Stimulated activated CD8-positive, alpha-beta memory T cell treated with anti-CD3 and anti-CD28 coated beads, Interleukin-15, amount 100 ng/mL, for 1 hour (primary cell): ENCODE data around the gene NRXN3.
"Not testable (repeated sequence)": the region's sequence is repeated elsewhere in the genome, so short reads cannot be mapped to it uniquely, and the experiment has no call there.

Experiments
- DNase-seq: peaks from one replicate; pipeline ENCODE4 v3.0.0-alpha.2; 2020; ENCODE audit warnings: low read depth

Gene NRXN3

DNA sequence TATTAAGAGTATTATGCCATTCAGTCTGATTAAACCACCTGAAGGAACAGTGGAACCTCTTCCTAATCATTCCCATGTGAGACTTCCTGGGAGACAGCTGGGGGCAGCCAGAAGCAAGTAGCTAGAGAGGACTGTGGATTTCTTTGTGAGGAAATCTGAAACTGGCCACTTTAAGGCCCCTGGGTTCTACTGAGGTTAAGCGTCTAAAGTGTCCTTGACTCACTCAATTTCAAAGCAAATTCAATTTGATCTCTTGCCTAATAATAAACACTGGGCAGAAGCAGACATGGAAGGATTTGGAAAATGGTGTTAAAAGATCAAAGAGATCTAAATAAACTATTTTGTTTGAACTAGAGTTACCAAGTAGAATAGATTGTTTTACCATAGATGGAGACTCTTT is 909.9 kb downstream of the NRXN3 start:
- no peak for DNase-seq

DNA sequence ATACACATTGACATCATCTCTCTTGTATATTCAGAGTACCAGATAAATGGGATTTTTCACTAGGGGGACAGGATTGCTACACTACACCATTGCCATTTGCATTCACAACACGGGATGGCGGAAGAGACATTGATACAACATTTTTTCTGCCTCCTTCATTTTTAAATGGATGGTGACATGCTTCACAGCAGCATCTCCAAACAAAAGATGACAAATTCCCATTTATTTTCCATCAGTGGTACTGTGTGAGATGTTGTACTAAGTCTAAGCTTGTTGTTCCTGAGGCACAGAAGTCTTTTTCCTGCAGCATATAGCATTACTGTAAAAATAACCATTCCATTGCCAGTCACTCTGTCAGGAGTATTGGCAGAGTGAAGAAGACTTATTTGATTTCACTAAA is 912.7 kb downstream of the NRXN3 start:
- no peak for DNase-seq

DNA sequence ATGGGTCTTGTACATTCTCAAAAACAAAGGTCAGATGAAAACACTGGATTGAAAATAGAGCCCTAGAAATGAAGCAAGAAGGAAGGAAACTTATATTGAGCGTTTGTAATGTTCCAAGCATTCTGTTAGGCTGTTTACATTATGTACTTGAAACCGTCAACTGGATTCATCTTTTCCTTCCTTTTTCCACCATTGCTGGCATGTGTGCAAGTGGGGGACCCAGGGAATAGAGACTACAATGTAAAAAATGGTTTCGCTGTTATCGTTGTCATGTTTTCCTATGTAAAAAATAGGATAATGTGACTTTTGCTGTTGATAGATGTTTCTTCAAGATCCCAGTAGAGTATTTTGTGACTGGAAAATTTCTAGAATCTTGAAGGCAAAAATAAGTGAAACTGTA is 913.2 kb downstream of the NRXN3 start:
- DNase-seq, result no peak

DNA sequence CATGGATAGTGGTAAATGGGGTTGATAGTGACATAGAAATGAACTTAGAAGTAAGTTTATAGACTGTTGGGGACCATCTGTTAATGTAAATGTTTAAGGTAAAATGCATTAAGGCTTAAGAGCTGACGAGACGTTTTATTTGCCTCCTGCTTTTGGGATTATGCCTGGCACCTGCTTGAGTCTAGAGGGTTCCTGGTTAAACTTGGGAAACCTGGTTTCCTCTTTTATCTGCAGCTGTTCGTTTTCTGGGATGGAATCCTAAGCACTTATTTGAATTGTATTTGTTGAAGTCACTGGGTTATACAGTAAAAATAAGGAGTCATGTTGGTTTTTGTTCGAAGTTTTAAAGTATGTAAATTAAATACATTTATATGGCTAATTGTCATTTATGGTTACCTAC is 914.7 kb downstream of the NRXN3 start:
- DNase-seq, result no peak

DNA sequence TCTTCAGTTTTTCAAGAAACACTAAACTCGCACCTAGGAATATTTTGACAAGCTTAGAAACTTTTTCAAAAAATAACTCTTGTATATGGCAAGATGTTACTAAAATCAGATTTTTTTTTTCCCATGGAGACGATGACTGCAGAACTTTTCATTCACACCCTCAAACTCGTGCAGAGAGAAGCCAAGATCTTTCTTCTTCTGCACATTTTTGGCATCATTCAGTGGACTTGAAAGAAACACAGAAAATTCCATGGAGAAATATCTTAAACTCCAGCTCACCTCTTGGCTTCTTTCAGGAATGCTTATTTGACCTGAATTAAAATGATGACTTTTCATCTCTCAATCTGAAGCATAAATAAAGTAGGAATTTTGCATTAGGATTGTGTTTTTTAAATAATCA is 919.4 kb downstream of the NRXN3 start:
- no peak for DNase-seq

DNA sequence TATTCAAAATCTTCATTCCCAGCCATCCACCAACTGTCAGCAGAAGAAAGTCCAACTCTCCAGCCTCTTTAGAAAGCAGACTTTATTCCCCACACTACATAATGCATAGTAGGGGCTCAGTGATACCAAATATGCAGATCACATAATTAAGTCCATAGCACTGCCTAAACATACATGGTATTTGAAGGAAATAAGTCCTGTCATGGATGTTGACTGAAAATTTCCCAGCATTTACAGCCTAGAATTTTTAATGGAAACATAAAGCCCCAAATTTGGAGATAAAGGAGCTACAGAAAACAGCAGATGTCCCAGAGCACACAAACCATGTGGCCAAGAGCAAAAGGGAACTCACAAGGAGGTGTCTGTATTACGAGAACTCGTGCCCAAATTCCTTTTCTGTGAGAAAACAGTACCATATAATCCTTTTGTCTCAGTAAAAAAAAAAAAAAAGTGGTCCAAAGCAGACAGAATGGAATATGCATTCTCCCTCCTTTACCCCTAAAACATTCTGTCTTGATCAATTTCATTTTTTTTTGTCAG is 920.5 kb downstream of the NRXN3 start:
- no peak for DNase-seq

DNA sequence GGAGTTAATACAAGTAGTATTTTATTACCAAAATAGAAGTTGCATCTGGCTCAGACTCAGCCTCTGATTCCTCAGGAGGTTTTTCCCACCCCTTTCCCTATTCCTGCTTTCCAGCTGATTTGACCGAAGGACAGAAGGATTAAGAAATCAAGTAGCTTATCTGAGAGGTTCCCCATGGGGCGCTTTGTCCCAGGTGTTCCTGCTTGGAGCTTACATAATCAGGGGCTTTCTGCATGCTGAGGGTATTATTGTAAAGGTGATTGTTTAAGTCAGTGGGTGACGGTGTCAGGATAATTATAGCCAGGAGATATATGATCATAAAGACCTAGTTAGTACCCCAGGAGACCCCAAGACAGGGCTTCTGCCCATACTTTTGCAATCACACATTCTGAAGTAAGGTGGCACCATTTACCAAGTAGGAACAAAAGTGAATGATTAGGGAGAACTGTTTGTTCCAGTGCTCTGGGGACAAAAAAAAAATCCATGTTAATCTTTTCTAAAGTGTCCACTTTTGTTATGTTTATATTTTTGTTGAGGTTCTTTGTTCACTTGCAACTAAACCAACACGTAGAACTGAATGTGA is 921.3 kb downstream of the NRXN3 start:
- no peak for DNase-seq

DNA sequence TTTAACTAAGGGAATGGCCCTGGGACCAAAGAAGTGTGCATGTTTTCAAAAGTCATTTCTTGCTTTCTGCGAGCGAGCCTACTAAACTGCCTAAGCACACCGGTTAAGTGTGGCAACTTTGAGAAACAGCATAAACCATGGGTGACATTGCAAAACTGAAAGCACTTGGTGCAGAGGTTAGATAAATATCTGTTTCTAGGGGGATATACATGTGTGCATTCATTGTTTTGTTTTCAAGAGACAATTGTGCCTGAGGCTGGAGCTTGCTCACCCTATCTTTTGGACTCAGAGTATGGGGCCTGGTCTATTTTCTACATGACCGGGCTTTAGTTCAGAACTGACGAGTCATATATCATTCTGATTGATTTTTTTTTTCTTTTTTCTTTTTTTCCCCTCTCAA is 923.4 kb downstream of the NRXN3 start:
- DNase-seq, result no peak

DNA sequence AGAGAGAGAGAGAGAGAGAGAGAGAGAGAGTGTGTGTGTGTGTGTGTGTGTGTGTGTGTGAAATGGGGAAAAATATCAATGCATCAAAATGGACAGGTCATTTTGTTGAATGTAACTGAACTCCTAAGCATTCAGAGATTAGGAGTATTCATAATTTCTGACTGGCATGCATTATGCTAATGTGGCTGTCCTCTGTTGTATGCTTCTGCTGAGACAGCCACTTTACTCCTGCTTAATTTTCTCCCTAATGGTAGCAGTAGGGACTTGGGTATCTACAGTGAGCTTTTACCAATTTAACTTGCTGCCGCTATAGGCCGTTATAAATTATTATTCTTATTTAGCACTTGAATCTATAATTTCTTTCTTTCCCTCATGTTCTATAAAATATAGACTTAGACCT is 924.8 kb downstream of the NRXN3 start:
- DNase-seq, result no peak

DNA sequence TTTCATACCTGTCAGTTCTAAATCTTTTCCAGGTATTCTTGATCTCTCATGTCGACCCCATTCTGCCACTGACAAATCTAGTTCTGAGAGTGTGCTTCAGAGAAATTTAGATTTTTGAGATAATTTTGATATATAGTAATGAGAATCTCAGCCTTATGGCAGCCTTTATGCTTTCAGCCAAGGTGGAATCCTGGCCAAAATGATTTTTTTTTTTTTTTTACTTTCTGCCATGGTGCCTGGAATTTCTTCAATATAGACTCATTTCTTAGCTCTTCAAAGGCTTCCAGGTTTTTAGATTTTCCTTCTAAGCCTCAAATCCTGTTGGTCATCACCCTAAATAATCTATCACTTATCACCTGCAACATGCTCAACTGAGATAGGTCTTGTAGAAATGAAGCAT is 926.6 kb downstream of the NRXN3 start:
- DNase-seq, result no peak

DNA sequence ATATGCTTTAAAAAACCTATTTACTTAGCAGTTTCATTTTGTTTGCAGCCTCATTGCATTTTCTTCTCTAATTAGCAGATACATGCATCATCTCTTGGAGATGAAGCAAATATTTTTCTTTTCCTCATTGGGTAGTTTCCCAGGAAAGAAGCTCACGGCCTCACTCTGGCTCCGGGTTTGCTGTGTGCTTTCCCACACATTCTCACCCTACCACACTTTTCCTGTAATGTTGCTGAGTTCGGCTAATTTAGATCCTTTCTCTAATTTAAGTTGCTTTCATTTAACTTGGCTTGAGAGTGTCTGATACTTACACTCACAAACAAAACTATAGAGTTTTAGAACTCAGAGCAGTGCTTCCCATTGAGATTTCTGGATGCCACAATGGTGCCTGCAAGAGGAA is 928.2 kb downstream of the NRXN3 start:
- DNase-seq, result no peak

DNA sequence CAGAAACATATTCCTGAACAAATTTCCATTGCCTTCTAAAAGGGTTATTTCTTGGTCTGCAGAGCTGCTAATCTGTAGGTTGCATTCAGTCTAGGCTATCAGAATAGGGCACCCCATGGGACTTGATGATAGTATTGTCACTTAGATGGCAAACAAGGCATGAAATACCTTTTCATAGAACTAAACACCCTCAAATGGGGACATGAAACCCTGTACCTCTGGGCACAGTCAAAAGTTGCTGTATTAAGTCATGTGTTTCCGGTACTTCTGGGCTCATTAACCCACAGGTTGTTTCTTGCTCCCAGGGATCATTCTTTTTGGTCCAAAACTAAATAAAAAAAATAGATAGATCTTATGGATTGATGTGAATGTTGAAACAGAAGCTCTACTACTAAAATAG is 930.4 kb downstream of the NRXN3 start:
- no peak for DNase-seq

DNA sequence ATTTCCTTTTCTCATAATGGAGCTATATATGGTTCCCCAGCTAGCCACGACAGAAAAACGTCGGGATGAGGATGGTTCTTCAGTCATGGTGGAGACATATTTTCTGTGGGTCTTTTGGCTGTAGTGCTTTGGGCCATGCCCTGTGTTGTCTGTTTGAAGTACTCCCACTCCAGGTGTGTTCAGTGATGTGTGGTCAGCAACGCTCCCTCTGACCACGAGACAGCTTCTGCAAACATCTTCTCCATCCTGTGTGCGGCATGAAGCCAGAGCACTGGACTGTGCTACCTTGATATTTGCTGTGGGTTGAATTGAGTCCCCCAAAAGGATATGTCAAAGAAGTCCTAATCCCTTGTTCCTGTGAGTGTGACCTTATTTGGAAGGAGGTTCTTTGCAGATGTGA is 931.2 kb downstream of the NRXN3 start:
- DNase-seq, result no peak

DNA sequence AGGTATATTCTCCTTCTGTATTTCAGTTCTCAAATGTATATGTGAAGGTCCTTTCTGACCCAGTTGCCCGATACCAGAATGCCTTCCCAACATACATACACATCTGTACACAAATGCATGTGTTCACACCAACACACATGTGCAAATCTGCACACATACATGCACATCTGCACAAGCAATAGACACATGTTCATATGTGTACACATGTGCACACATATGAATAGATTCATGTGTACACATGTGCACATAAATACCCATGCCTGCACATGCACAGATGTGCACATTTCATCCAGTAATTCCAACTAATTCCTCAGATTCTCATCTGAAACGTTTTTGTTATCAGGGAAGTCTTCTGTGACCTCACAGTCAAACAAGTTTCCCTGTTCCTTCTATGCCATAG is 933.6 kb downstream of the NRXN3 start:
- no peak for DNase-seq

DNA sequence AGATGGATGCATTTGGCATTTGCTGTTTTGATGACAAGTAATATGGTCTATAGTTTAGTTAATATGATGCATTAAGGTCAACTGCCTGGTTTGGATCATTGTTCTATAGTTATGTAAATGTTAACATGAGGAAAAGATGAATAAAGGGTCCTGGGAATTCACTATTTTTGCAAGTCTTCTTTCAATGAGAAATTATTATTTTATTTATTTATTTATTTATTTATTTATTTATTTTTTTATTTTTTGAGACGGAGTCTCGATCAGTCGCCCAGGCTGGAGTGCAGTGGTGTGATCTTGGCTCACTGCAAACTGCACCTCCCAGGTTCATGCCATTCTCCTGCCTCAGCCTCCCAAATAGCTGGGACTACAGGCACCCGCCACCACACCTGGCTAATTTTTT is 940.4 kb downstream of the NRXN3 start:
- not testable (repeated sequence) for DNase-seq

DNA sequence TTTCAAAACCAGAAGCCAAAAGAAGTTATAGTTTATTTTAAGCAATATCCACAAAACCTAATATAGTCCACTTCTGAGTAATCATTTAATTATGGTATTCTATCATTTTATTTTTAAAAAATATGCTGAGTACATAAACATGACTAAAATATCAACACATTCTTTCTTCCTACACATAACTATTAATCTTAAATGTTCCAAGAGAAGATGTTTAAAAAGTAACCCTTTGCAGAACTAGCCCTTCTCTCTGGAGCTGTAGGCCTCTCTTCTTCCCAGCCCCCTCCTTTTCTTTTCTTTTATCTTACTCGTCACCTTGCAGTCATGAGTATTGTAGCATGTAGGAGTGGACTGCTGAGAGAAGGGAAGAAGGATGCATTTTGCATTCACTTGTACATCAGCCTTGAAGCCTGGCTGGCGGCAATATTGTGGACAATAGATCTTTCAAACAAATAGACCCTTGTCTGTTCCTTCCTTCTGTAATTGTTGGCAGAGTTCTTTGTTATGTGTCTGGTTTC is 941.9 kb downstream of the NRXN3 start:
- no peak for DNase-seq

DNA sequence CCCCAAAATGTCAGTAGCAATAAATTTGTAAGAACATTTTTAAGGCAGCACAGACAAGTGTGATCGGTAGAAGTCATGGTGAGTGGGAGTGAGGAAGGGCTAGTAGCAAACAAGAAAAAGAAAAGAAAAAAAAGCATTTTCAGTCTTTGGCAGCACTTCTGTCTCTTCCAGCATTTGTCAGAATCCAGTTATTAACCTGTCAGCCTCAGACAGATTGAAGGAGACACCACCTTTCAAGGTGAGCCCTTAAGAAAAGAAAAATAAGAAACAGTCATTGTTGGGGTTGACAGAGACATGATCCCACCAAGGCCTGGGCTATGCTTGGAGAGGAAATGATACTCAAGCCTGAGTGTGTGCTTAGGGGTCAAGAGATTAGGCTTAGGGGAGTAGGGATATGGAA is 947.4 kb downstream of the NRXN3 start:
- DNase-seq, result no peak

DNA sequence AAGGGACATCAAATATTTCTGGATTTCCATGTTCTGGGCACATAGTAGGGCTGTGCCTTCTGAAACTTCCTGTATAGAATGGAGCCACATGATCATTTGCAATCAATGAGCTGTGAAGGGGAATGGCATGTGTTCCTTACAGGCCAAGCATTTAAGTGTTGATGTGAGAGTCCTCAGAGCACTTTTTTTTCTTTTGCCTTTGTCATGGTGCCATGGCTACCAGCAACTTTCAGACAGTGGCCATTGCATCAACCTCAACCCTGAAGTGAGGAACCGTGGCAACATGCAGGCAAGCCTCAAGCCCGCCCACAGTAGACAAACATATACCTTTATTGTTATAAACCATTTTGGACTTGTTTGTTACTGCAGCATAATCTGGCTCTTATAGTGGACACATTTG is 948.1 kb downstream of the NRXN3 start:
- DNase-seq, result no peak

DNA sequence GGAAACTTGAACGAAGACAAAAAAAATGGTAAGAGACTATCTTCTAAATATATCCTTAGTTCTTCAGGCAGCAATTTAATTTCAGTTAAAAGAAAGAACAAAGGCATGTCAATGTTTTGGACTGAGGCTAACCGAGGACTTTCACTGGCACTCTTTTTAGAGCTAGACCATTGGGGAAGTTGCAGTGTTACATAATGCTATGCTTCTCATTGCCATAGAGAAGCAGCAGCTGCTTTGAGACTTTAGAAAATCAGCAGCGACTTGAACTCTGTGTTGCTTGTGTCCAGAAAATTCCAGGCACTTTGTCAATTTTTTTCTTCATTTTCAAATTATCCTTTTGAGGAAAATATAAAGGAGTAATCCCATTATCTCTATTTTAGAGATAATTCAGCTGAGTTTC is 964.2 kb downstream of the NRXN3 start:
- DNase-seq, result no peak

DNA sequence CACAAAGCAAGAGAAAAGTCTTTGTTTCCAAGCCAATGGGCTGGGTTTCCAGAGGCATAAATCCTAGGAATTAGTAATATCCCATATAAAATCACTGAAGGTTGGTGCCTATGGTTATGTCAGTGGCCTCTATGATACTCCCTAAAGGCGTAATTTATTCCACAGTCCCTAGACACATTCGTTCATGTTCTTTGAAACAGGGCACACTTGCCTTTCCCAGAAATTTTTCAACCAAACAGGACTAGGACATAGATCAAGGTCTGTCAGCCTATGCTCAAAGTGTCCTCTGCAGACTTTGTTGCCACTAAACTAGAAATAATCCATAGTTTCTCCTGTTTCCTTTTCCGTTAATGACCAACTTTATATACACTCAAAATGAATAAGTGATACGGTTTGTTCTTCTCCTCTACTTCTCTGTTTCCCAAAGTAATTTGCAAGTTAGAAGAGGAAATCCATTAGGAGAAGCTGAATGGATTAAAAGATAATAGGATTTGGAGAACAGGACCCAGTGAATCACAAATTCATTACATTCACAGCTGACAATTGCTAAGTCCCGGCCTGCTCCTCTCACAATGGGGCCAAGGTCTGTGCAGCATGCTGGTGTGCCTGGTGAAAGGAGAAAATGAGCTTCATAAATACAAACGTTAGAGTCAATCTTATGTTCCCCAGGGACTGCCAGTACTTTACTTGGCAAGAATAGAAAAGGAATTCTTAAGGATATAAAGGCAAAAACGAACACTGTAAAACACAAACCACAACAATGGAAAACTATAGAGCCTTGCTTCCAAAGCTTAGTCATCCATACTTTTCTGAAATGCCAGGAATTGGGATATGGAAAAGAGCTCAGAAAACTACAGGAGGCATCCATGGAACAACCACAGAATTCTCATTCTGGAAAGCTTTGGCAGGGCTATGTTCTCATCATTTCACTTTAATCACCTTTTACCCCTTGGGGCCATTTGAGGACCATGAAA is 966.2 kb downstream of the NRXN3 start:
- DNase-seq, result no peak

DNA sequence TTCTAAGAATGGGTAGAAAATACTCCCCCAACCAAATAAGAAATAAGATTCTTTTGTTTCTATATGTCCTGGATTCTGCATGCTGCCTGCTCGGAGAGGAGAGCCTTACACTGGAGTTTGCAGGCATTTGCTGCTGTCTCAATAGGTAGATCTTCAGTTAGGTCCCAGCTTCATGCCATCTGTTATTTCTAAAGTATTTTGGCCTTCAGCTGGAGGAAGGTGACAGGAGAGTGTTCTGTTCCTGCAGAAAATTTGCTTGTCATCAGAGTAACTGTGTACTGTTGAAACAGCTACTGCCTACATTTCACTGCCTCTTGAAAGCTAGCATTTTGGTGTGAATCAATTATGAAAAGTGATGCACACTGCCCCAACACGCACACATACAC is 966.9 kb downstream of the NRXN3 start:
- DNase-seq, result no peak

DNA sequence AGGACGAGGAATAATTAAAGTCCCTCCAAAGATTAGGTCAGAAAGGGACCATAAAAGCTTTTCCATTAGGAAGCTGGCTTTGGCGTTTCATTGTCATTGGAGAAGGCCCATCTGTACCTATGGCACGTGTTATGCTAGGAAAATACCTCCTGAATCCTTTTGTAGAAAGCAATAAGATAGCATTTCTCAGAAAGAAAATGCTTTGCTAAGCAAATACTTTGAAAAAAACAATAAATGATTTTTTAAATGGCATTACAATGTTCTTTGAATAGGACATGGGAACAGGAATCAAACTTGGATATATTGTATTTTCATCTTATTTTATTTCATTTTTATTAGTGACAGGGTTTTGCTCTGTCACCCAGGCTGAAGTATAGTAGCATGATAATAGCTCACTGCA is 967.7 kb downstream of the NRXN3 start:
- no peak for DNase-seq

DNA sequence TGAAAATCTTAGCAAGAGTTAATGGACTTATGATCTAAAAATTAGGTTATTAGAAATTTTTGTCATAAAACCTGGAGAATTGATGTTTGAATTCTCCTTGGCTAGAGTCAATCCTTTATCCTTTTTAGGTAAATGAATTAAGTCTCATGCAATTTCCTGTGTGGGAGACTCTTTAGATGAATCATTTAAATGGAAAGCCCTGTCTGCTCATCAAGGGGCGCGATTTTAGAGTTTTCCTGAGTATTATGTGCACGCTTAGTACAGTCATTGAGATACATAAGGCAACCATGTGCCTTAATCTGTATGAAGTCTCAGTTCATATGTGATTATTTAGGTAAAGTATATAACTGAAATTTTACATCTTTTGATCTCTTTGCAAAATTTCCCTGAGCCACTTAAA is 974.7 kb downstream of the NRXN3 start:
- no peak for DNase-seq
